Measurements from ENCODE around the gene FIBCD1. TPM values are rescaled to one million over a fixed set of nuclear protein-coding genes. Genes with fewer than 3 reads are reported as not detected.
A peak's percentile ranks its signal among the peaks of the same experiment; 100 is the strongest.

Gene FIBCD1
- total RNA-seq: not detected

DNA sequence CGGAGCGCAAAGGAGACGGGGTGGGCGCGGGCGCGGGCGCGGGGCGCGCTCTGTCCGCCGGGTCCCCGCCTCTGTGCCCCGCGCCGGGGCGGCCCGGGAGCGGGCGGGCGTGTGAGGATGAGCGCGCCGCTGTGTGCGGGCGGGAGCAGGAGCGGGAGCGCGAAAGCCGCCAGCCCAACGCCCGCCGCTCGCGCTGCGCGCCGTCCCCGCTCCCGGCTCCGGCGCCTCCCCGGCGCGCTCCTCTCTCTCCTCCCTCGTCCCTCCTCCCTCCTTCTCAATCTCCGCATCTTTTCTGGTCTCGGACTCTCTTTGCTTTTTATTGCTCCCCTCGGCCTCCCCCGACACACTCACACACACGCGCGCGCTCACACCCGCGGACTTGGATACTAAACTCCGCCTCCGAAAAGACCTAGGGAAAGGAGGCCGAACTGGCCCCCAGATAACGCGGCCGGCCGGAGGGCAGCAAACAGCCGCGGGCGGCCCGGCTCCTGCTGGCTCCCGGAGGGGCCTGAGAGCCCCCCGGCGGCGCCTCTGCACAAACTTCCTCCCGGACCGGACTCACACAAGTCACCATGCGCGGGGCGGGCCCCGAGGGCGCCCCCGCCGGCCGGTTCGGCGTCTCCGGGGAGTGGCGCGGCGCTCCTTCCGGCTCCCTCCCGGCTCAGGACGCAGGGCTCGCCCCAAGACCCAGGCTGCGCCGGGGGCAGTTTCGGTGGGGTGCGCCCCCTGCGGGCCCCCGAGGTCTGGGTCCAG, at the start of gene FIBCD1:
FIBCD1 (minus strand) TSS at position 596 of the 753 bp plus-strand sequence. CDS start 640 bp downstream, outside the sequence.
- no peaks in the 10 kb centered on the region for H3K9me3 ChIP-seq
- H3K4me1 ChIP-seq: peaks cover 5 to 25% of the 10 kb centered on the region in 2 donors
- peaks cover 42% of the 10 kb centered on the region for H3K27me3 ChIP-seq
- no peak for DNase-seq (ENCODE audit: low spot score in 2 of 2)
- peak in 2 of 3 experiments; percentile 16 to 30 for TF ChIP-seq CTCF (IDR thresholded peaks at IDR 0.05)
- intact Hi-C loops (cut with DNase I): no loop called here
- no peaks in the 10 kb centered on the region for H3K36me3 ChIP-seq
- H3K4me3 ChIP-seq: peak within 1 kb of the TSS; percentile 57 to 60
- no peak within 1 kb of the TSS for H3K27ac ChIP-seq

- no peak overlapping the region for H3K27ac ChIP-seq
- DNase-seq (ENCODE audit: low spot score in 2 of 2): no peak
- no peaks in the 10 kb centered on the region for H3K27me3 ChIP-seq
- no peak for TF ChIP-seq CTCF (IDR thresholded peaks at IDR 0.05)
- intact Hi-C loops (cut with DNase I): no loop called here
- H3K36me3 ChIP-seq: no peaks in the 10 kb centered on the region
- no peaks in the 10 kb centered on the region for H3K4me1 ChIP-seq
- H3K9me3 ChIP-seq: no peaks in the 10 kb centered on the region
- H3K4me3 ChIP-seq: no peak overlapping the region
Measured at GRCh38 chr9:130988400-130988747, 49.3 kb upstream of the FIBCD1 start.

GRCh38 chr9:130987738-130988399, 48.8 kb upstream of the FIBCD1 start:
- no peaks in the 10 kb centered on the region for H3K36me3 ChIP-seq
- no peak overlapping the region for H3K4me3 ChIP-seq
- H3K4me1 ChIP-seq: no peaks in the 10 kb centered on the region
- H3K27me3 ChIP-seq: no peaks in the 10 kb centered on the region
- no peaks in the 10 kb centered on the region for H3K9me3 ChIP-seq
- intact Hi-C loops (cut with DNase I): no loop called here
- TF ChIP-seq CTCF (IDR thresholded peaks at IDR 0.05): no peak
- H3K27ac ChIP-seq: no peak overlapping the region
- no peak for DNase-seq (ENCODE audit: low spot score in 2 of 2)

GRCh38 chr9:130987054-130987453, 48.0 kb upstream of the FIBCD1 start:
- intact Hi-C loops (cut with DNase I): no loop called here
- TF ChIP-seq CTCF (IDR thresholded peaks at IDR 0.05): no peak
- no peaks in the 10 kb centered on the region for H3K27me3 ChIP-seq
- no peaks in the 10 kb centered on the region for H3K4me1 ChIP-seq
- no peak overlapping the region for H3K4me3 ChIP-seq
- no peaks in the 10 kb centered on the region for H3K9me3 ChIP-seq
- no peak overlapping the region for H3K27ac ChIP-seq
- H3K36me3 ChIP-seq: no peaks in the 10 kb centered on the region
- DNase-seq (ENCODE audit: low spot score in 2 of 2): no peak

- Histone ChIP-seq H3K27ac (no peak overlapping the region), H3K4me1 (no peaks in the 10 kb centered on the region), H3K36me3 (no peaks in the 10 kb centered on the region), H3K9me3 (no peaks in the 10 kb centered on the region), H3K4me3 (no peak overlapping the region), H3K27me3 (no peaks in the 10 kb centered on the region)
- no peak for DNase-seq (ENCODE audit: low spot score in 2 of 2)
- TF ChIP-seq CTCF (IDR thresholded peaks at IDR 0.05): no peak
- intact Hi-C loops (cut with DNase I): no loop called here
Measured at GRCh38 chr9:130986356-130986965, 47.4 kb upstream of the FIBCD1 start.
